ENCODE results near the gene LIMCH1. TPM values are rescaled to one million over a fixed set of nuclear protein-coding genes. Genes with fewer than 3 reads are reported as not detected.
"Not testable (repeated sequence)": the region's sequence is repeated elsewhere in the genome, so short reads cannot be mapped to it uniquely, and the experiment has no call there.

The LIMCH1 gene
- total RNA-seq, 5 donors from 2014 or later (not counting 1 experiment from before 2014, with no cell fraction given) = 0.15 to 0.38 (median 0.30) TPM

GRCh38 chr4:41696763-41697162 lies 158.8 kb downstream of the LIMCH1 start:
- ATAC-seq (replicated peaks in 1 of 4) = no peak
- H3K4me3 ChIP-seq (ENCODE audit: control insufficient read depth in 1 of 2, extremely low read depth in 1 of 2, low read length in 1 of 2) = no peak overlapping the region
- POLR2A ChIA-PET = no interaction called here
- no peaks in the 10 kb centered on the region for H3K4me1 ChIP-seq (ENCODE audit: control insufficient read depth in 1 of 2, extremely low read depth in 1 of 2, insufficient read depth in 2 of 2, low read length in 2 of 2)
- Mint-ChIP-seq H3K4me1 (peaks cover 0 to 2% (median 1%) of the 10 kb centered on the region in 3 donors), H3K27ac (no peak overlapping the region), H3K9me3 (no peaks in the 10 kb centered on the region), H3K27me3 (peaks cover 3 to 4% of the 10 kb centered on the region in 2 donors), H3K36me3 (no peaks in the 10 kb centered on the region), H3K4me3 (no peak overlapping the region)
- WGBS (ENCODE audit: insufficient coverage) = 81% methylated on average over 3 of the region's 4 CpGs
- CTCF ChIA-PET = interaction anchor here in 1 of 2 donors (0.7 kb wide), 1 partner anchor 35 kb away, joined by 3 read pairs; no protein-coding TSS in a partner anchor
- no peaks in the 10 kb centered on the region for H3K36me3 ChIP-seq (ENCODE audit: control insufficient read depth in 2 of 2, extremely low read depth in 1 of 2, insufficient read depth in 1 of 2, low read length in 1 of 2)
- DNase-seq = no peak
- H3K9me3 ChIP-seq = no peaks in the 10 kb centered on the region
- H3K27me3 ChIP-seq (replicated peaks in 1 of 2; ENCODE audit: control insufficient read depth in 2 of 2, extremely low read depth in 1 of 2, insufficient read depth in 2 of 2, low read length in 1 of 2) = no peaks in the 10 kb centered on the region
- H3K27ac ChIP-seq (ENCODE audit: low read length) = no peak overlapping the region

- Histone ChIP-seq H3K4me3 (ENCODE audit: control insufficient read depth in 1 of 2, extremely low read depth in 1 of 2, low read length in 1 of 2) (no peak overlapping the region), H3K36me3 (ENCODE audit: control insufficient read depth in 2 of 2, extremely low read depth in 1 of 2, insufficient read depth in 1 of 2, low read length in 1 of 2) (no peaks in the 10 kb centered on the region), H3K9me3 (no peaks in the 10 kb centered on the region), H3K27ac (ENCODE audit: low read length) (no peak overlapping the region), H3K4me1 (ENCODE audit: control insufficient read depth in 1 of 2, extremely low read depth in 1 of 2, insufficient read depth in 2 of 2, low read length in 2 of 2) (no peaks in the 10 kb centered on the region), H3K27me3 (replicated peaks in 1 of 2; ENCODE audit: control insufficient read depth in 2 of 2, extremely low read depth in 1 of 2, insufficient read depth in 2 of 2, low read length in 1 of 2) (no peaks in the 10 kb centered on the region)
- Mint-ChIP-seq H3K9me3 (peaks cover 0 to 4% (median 0%) of the 10 kb centered on the region in 3 donors), H3K36me3 (no peaks in the 10 kb centered on the region), H3K27ac (no peak overlapping the region), H3K4me3 (no peak overlapping the region), H3K27me3 (peaks cover 14 to 16% of the 10 kb centered on the region in 2 donors), H3K4me1 (no peaks in the 10 kb centered on the region)
- no peak for ATAC-seq (replicated peaks in 1 of 4)
- POLR2A ChIA-PET = no interaction called here
- CTCF ChIA-PET = no interaction called here
- WGBS (ENCODE audit: insufficient coverage) = 80% methylated on average over 1 of the region's 3 CpGs
- DNase-seq = no peak
Measured at GRCh38 chr4:41701983-41702382, 164.0 kb downstream of the LIMCH1 start.

- Histone ChIP-seq H3K36me3 (ENCODE audit: control insufficient read depth in 2 of 2, extremely low read depth in 1 of 2, insufficient read depth in 1 of 2, low read length in 1 of 2) (no peaks in the 10 kb centered on the region), H3K4me3 (ENCODE audit: control insufficient read depth in 1 of 2, extremely low read depth in 1 of 2, low read length in 1 of 2) (no peak overlapping the region), H3K4me1 (ENCODE audit: control insufficient read depth in 1 of 2, extremely low read depth in 1 of 2, insufficient read depth in 2 of 2, low read length in 2 of 2) (no peaks in the 10 kb centered on the region), H3K27me3 (replicated peaks in 1 of 2; ENCODE audit: control insufficient read depth in 2 of 2, extremely low read depth in 1 of 2, insufficient read depth in 2 of 2, low read length in 1 of 2) (no peaks in the 10 kb centered on the region), H3K27ac (ENCODE audit: low read length) (no peak overlapping the region), H3K9me3 (no peaks in the 10 kb centered on the region)
- ATAC-seq (replicated peaks in 1 of 4) (no peak), DNase-seq (no peak)
- H3K27me3 Mint-ChIP-seq = peaks cover 12 to 16% of the 10 kb centered on the region in 2 donors
- ChIA-PET CTCF (interaction anchor here in 1 of 2 donors (0.5 kb wide), 1 partner anchor 492 kb away, joined by 4 read pairs; no protein-coding TSS in a partner anchor), POLR2A (no interaction called here)
- H3K4me1 Mint-ChIP-seq = no peaks in the 10 kb centered on the region
- H3K27ac Mint-ChIP-seq = no peak overlapping the region
- no peak overlapping the region for H3K4me3 Mint-ChIP-seq
- WGBS (ENCODE audit: insufficient coverage) = no CpG with 5 or more reads among the region's 4 CpGs
- H3K9me3 Mint-ChIP-seq = peaks cover 0 to 4% (median 0%) of the 10 kb centered on the region in 3 donors
- H3K36me3 Mint-ChIP-seq = no peaks in the 10 kb centered on the region
Measured at GRCh38 chr4:41702770-41703169, 164.8 kb downstream of the LIMCH1 start.

- Histone ChIP-seq H3K4me1 (ENCODE audit: control insufficient read depth in 1 of 2, extremely low read depth in 1 of 2, insufficient read depth in 2 of 2, low read length in 2 of 2) (no peaks in the 10 kb centered on the region), H3K27ac (ENCODE audit: low read length) (no peak overlapping the region), H3K9me3 (no peaks in the 10 kb centered on the region), H3K27me3 (replicated peaks in 1 of 2; ENCODE audit: control insufficient read depth in 2 of 2, extremely low read depth in 1 of 2, insufficient read depth in 2 of 2, low read length in 1 of 2) (no peaks in the 10 kb centered on the region), H3K36me3 (ENCODE audit: control insufficient read depth in 2 of 2, extremely low read depth in 1 of 2, insufficient read depth in 1 of 2, low read length in 1 of 2) (no peaks in the 10 kb centered on the region), H3K4me3 (ENCODE audit: control insufficient read depth in 1 of 2, extremely low read depth in 1 of 2, low read length in 1 of 2) (no peak overlapping the region)
- Mint-ChIP-seq H3K27ac (no peak overlapping the region), H3K27me3 (peaks cover 15 to 17% of the 10 kb centered on the region in 2 donors), H3K4me3 (no peak overlapping the region), H3K4me1 (no peaks in the 10 kb centered on the region), H3K9me3 (peaks cover 0 to 4% (median 0%) of the 10 kb centered on the region in 3 donors), H3K36me3 (no peaks in the 10 kb centered on the region)
- ChIA-PET CTCF (no interaction called here), POLR2A (no interaction called here)
- WGBS (ENCODE audit: insufficient coverage) = 80% methylated on average over 1 of the region's 3 CpGs
- ATAC-seq (replicated peaks in 1 of 4) = no peak
- no peak for DNase-seq
Measured at GRCh38 chr4:41703785-41704184, 165.8 kb downstream of the LIMCH1 start.

- Histone ChIP-seq H3K27me3 (replicated peaks in 1 of 2; ENCODE audit: control insufficient read depth in 2 of 2, extremely low read depth in 1 of 2, insufficient read depth in 2 of 2, low read length in 1 of 2) (no peaks in the 10 kb centered on the region), H3K4me3 (ENCODE audit: control insufficient read depth in 1 of 2, extremely low read depth in 1 of 2, low read length in 1 of 2) (no peak overlapping the region), H3K36me3 (ENCODE audit: control insufficient read depth in 2 of 2, extremely low read depth in 1 of 2, insufficient read depth in 1 of 2, low read length in 1 of 2) (no peaks in the 10 kb centered on the region), H3K27ac (ENCODE audit: low read length) (no peak overlapping the region), H3K9me3 (no peaks in the 10 kb centered on the region), H3K4me1 (ENCODE audit: control insufficient read depth in 1 of 2, extremely low read depth in 1 of 2, insufficient read depth in 2 of 2, low read length in 2 of 2) (no peaks in the 10 kb centered on the region)
- H3K27ac Mint-ChIP-seq = no peak overlapping the region
- no peak for DNase-seq
- peaks cover 11 to 12% of the 10 kb centered on the region in 2 donors for H3K27me3 Mint-ChIP-seq
- WGBS (ENCODE audit: insufficient coverage) = 80% methylated on average over 2 of the region's 5 CpGs
- no peaks in the 10 kb centered on the region for H3K36me3 Mint-ChIP-seq
- no peaks in the 10 kb centered on the region for H3K4me1 Mint-ChIP-seq
- no peak for ATAC-seq (replicated peaks in 1 of 4)
- no peak overlapping the region for H3K4me3 Mint-ChIP-seq
- ChIA-PET POLR2A (no interaction called here), CTCF (no interaction called here)
- H3K9me3 Mint-ChIP-seq = peaks cover 2 to 8% (median 7%) of the 10 kb centered on the region in 3 donors
Measured at GRCh38 chr4:41709844-41710481, 172.0 kb downstream of the LIMCH1 start.

- H3K27ac ChIP-seq (ENCODE audit: low read length); H3K4me1 ChIP-seq (ENCODE audit: control insufficient read depth in 1 of 2, extremely low read depth in 1 of 2, insufficient read depth in 2 of 2, low read length in 2 of 2); H3K9me3 ChIP-seq; H3K9me3 Mint-ChIP-seq; H3K4me3 ChIP-seq (ENCODE audit: control insufficient read depth in 1 of 2, extremely low read depth in 1 of 2, low read length in 1 of 2); H3K4me1 Mint-ChIP-seq; H3K27ac Mint-ChIP-seq; DNase-seq; CTCF ChIA-PET; ATAC-seq (replicated peaks in 1 of 4); H3K4me3 Mint-ChIP-seq; H3K36me3 Mint-ChIP-seq; H3K27me3 ChIP-seq (replicated peaks in 1 of 2; ENCODE audit: control insufficient read depth in 2 of 2, extremely low read depth in 1 of 2, insufficient read depth in 2 of 2, low read length in 1 of 2); H3K36me3 ChIP-seq (ENCODE audit: control insufficient read depth in 2 of 2, extremely low read depth in 1 of 2, insufficient read depth in 1 of 2, low read length in 1 of 2); POLR2A ChIA-PET: not testable (repeated sequence)
- peaks cover 6 to 16% of the 10 kb centered on the region in 2 donors for H3K27me3 Mint-ChIP-seq
- WGBS (ENCODE audit: insufficient coverage) = no CpG with 5 or more reads among the region's 2 CpGs
Measured at GRCh38 chr4:41711654-41712053, 173.7 kb downstream of the LIMCH1 start.
